DND-41 (cell line): ENCODE results near the gene THY1.

Experiments used
- ATAC-seq: fragments of 200-7000 bp; cut with Tn5 transposase; 3 replicates; pipeline ENCODE4 v1.9.1; 2021; ENCODE audit warnings: low read depth; ENCODE audit not compliant: insufficient read depth
- DNase-seq: peaks from one replicate; pipeline ENCODE4 v3.0.0-alpha.2; 2020
- H2AFZ ChIP-seq: 2 replicates; pipeline ENCODE4 v1.6.0; 2012; ENCODE audit warnings: low read depth, low read length
- H3K27ac ChIP-seq: 2 replicates; pipeline ENCODE4 v1.5.1; 2012; ENCODE audit warnings: low read length, inconsistent platforms
- H3K27me3 ChIP-seq: fragments of 200-600 bp; sonication (generic); 2 replicates; pipeline ENCODE4 v1.6.0; 2012; ENCODE audit warnings: low read length, mild to moderate bottlenecking, inconsistent platforms; ENCODE audit not compliant: insufficient read depth, poor library complexity
- H3K36me3 ChIP-seq: 2 replicates; pipeline ENCODE4 v1.5.1; 2012; ENCODE audit warnings: low read length, inconsistent platforms; ENCODE audit not compliant: insufficient read depth
- H3K4me1 ChIP-seq: 2 replicates; pipeline ENCODE4 v1.5.1; 2012; ENCODE audit warnings: mild to moderate bottlenecking, low read length; ENCODE audit not compliant: insufficient read depth
- H3K4me2 ChIP-seq: 2 replicates; pipeline ENCODE4 v1.6.0; 2012; ENCODE audit warnings: mild to moderate bottlenecking, moderate library complexity, low read length, inconsistent platforms; ENCODE audit not compliant: insufficient read depth
- H3K4me3 ChIP-seq, 2 experiments: fragments of 200-600 bp in 1 of 2; shearing (Covaris generic) in 1 of 2; 2 replicates each; pipeline ENCODE4 v1.5.1; 2012 to 2016; ENCODE audit warnings: inconsistent platforms in 2 of 2, low read length in 2 of 2, mild to moderate bottlenecking in 2 of 2, low read depth in 1 of 2, moderate library complexity in 1 of 2
- H3K79me2 ChIP-seq: 2 replicates; pipeline ENCODE4 v1.6.0; 2012; ENCODE audit warnings: low read length, inconsistent platforms; ENCODE audit not compliant: insufficient read depth
- H3K9ac ChIP-seq: 2 replicates; pipeline ENCODE4 v1.6.0; 2012; ENCODE audit warnings: low read depth, mild to moderate bottlenecking, inconsistent platforms, low read length, moderate library complexity
- H3K9me3 ChIP-seq: 2 replicates; pipeline ENCODE4 v1.5.1; 2012; ENCODE audit warnings: low read length, moderate library complexity, mild to moderate bottlenecking, inconsistent platforms; ENCODE audit not compliant: insufficient read depth, severe bottlenecking
- H4K20me1 ChIP-seq: 2 replicates; pipeline ENCODE4 v1.6.0; 2012; ENCODE audit warnings: low read length; ENCODE audit not compliant: insufficient read depth
- EZH2 ChIP-seq: IDR thresholded peaks from 3 replicates; pipeline ENCODE4 v1.6.1; 2012; ENCODE audit warnings: borderline replicate concordance, low read depth, mild to moderate bottlenecking, moderate library complexity, low read length, inconsistent platforms; ENCODE audit not compliant: severe bottlenecking
- TF ChIP-seq, protein P1 (sequence below): IDR thresholded peaks from 2 replicates; pipeline ENCODE4 v1.5.1; 2012; ENCODE audit warnings: borderline replicate concordance, low read length, moderate library complexity, mild to moderate bottlenecking; ENCODE audit not compliant: poor library complexity, severe bottlenecking; ENCODE audit errors: extremely low read depth

THY1 gene

DNA sequence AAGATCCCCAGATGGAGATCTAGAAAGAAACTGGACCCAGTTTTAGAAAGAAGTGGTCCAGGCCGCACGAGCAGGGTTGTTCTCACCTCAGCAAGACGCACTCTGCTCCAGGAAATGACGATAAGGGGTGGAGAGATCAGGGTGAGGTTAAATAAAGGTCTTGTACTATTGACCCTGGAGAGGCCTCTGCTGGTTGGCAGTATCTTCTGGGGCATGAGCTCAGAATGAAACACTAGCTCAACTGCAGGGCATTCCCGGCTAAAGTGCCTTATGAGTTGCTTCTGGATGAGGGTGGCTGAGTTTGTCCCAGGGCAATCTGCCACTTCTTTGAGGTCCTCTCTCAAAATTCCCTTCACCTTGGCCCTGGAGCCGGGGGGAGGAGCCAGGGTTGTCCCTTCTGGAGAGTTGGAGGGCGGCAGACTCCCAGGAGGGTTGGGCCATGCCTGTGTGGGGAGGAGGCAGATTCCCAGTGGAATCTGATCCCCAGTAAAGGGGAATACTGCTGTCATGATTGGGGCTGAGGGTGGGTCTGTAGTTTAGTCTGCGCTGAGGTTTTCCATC lies 52.4 kb downstream of the THY1 start:
- Histone ChIP-seq H3K36me3 (no peaks in the 10 kb centered on the region), H3K27me3 (peaks cover 19% of the 10 kb centered on the region), H4K20me1 (no peaks in the 10 kb centered on the region), H3K4me3 (no peak overlapping the region), H3K27ac (no peak overlapping the region), H3K4me1 (no peaks in the 10 kb centered on the region), H3K4me2 (no peak overlapping the region), H3K9me3 (no peaks in the 10 kb centered on the region), H3K79me2 (no peaks in the 10 kb centered on the region), H3K9ac (no peak overlapping the region), H2AFZ (no peak overlapping the region)
- DNase-seq (no peak), ATAC-seq (no peak)
- TF ChIP-seq, protein P1, sequence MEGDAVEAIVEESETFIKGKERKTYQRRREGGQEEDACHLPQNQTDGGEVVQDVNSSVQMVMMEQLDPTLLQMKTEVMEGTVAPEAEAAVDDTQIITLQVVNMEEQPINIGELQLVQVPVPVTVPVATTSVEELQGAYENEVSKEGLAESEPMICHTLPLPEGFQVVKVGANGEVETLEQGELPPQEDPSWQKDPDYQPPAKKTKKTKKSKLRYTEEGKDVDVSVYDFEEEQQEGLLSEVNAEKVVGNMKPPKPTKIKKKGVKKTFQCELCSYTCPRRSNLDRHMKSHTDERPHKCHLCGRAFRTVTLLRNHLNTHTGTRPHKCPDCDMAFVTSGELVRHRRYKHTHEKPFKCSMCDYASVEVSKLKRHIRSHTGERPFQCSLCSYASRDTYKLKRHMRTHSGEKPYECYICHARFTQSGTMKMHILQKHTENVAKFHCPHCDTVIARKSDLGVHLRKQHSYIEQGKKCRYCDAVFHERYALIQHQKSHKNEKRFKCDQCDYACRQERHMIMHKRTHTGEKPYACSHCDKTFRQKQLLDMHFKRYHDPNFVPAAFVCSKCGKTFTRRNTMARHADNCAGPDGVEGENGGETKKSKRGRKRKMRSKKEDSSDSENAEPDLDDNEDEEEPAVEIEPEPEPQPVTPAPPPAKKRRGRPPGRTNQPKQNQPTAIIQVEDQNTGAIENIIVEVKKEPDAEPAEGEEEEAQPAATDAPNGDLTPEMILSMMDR: no peak
- no peak for TF ChIP-seq EZH2

DNA sequence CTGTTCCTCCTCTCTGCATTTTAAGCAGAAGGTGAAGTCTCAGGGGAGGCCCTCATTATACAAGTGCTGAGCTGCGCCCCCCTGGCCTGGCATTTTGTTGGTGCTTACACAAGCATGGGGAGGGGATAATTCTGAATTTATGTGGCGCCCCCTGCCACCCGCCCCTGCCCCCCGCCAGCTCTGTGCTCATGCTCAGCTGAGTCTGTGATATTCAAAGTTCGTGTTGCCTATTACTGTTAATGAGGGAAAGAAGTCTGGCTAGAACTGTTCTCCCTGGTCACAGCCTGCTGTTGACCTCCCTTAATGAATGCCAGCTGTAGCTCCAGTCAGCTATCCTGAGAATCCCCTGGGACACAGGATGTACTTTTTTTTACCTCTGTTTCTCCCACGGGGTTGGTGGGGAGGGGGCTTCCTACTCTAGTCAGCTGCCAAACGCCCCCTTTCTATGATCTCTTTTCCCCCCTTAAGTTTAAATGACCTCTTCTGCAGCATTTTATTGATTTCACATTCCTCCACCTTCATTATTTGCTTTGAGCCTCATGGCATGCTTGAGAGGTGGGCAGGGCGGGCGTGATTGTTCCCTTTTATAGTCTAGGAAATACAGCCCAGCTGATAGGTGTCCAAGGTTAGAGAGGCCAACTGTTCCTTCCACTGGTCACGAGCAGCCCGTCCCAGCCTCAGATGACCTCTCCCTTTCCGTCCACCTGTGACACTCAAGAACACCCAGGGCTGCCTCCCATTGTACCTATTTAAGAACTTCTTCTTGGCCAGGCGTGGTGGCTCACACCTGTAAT lies 53.6 kb downstream of the THY1 start:
- Histone ChIP-seq H3K4me1 (no peaks in the 10 kb centered on the region), H3K9ac (no peak overlapping the region), H3K79me2 (no peaks in the 10 kb centered on the region), H3K27ac (no peak overlapping the region), H3K4me3 (no peak overlapping the region), H3K27me3 (peaks cover 24% of the 10 kb centered on the region), H2AFZ (no peak overlapping the region), H3K36me3 (no peaks in the 10 kb centered on the region), H3K9me3 (no peaks in the 10 kb centered on the region), H4K20me1 (no peaks in the 10 kb centered on the region), H3K4me2 (no peak overlapping the region)
- TF ChIP-seq, protein P1: no peak
- no peak for TF ChIP-seq EZH2
- no peak for DNase-seq
- ATAC-seq: no peak

DNA sequence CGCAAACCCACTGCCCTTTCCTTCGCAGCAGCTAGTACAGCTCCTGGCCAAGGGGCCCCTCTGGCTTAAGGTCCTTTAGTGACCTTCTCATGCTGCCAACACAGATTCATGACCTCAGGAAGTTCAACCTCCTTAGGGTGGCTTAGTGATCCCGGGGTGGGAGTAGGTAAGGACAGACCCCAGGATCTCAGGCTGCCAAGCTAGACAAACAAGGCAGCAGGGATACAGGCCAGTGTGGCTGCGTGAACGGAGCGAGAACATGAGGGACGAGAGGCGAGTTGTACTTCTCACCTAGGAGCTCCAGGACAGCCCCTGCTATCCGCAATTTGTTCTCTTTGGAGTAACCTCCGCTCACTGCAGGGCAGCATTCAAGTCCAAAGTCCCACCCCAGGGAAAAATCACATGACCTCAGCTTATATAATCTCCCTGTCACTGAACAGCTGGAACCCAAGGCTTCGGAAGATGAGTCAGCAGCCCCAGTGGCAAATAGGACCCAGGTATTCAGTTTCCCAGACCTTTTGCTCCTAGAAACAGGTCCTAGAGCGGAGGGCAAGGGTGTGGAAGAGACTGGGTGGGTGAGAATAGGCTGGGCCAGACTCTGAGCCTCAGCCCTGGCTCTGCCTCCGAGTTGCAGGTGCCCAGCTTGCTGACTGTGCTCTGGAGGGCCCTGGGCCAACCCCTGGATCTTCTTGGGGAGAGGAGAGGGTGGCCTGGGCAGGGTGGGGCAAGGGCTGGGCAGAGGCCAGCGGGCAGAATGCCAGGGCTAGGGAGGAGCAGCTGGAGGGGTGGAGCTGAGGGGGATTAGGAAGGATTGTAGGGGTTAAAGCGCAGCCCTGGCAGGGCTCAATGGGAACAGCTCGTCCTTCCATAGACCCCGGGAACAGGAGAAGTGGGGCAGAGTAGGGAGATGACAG lies 54.6 kb downstream of the THY1 start:
- no peaks in the 10 kb centered on the region for H4K20me1 ChIP-seq
- peaks cover 24% of the 10 kb centered on the region for H3K27me3 ChIP-seq
- no peaks in the 10 kb centered on the region for H3K4me1 ChIP-seq
- no peak overlapping the region for H3K27ac ChIP-seq
- no peak overlapping the region for H2AFZ ChIP-seq
- H3K79me2 ChIP-seq: no peaks in the 10 kb centered on the region
- H3K4me3 ChIP-seq: no peak overlapping the region
- TF ChIP-seq EZH2: no peak
- TF ChIP-seq, protein P1: no peak
- no peaks in the 10 kb centered on the region for H3K9me3 ChIP-seq
- ATAC-seq (no peak), DNase-seq (no peak)
- no peak overlapping the region for H3K4me2 ChIP-seq
- no peak overlapping the region for H3K9ac ChIP-seq
- no peaks in the 10 kb centered on the region for H3K36me3 ChIP-seq
